HG03097 (cell line): ENCODE measurements around the gene SLC39A3.

Experiments
- ATAC-seq: cut with Tn5 transposase; IDR thresholded peaks from one replicate; pipeline ENCODE4 v1.9.1; 2021; ENCODE audit not compliant: unreplicated experiment, low FRiP score

Gene SLC39A3

GRCh38 chr19:2711172-2711874 is 28.5 kb downstream of the SLC39A3 start:
- peak; percentile 30 for ATAC-seq

- no peak for ATAC-seq
Measured at GRCh38 chr19:2706251-2706650, 33.6 kb downstream of the SLC39A3 start.

GRCh38 chr19:2703691-2704216 is 36.1 kb downstream of the SLC39A3 start:
- no peak for ATAC-seq

GRCh38 chr19:2703077-2703437 is 36.8 kb downstream of the SLC39A3 start:
- no peak for ATAC-seq

GRCh38 chr19:2702170-2703076 is 37.4 kb downstream of the SLC39A3 start, which contains the start of gene GNG7:
Gene GNG7 (minus strand): TSS chr19:2702694. CDS start chr19:2520688, 182,006 bp downstream.
- ATAC-seq, result peak; percentile 73

- no peak for ATAC-seq
Measured at GRCh38 chr19:2701361-2702169, 38.3 kb downstream of the SLC39A3 start.

GRCh38 chr19:2700660-2701360 is 39.0 kb downstream of the SLC39A3 start:
- ATAC-seq, result no peak

GRCh38 chr19:2699413-2700140 is 40.2 kb downstream of the SLC39A3 start:
- no peak for ATAC-seq

- ATAC-seq, result no peak
Measured at GRCh38 chr19:2694196-2694595, 45.6 kb downstream of the SLC39A3 start.

- no peak for ATAC-seq
Measured at GRCh38 chr19:2693492-2694160, 46.2 kb downstream of the SLC39A3 start.

GRCh38 chr19:2691951-2692350 is 47.9 kb downstream of the SLC39A3 start:
- no peak for ATAC-seq

- ATAC-seq, result no peak
Measured at GRCh38 chr19:2690856-2691255, 49.0 kb downstream of the SLC39A3 start.

GRCh38 chr19:2686360-2686759 is 53.5 kb downstream of the SLC39A3 start:
- no peak for ATAC-seq

- no peak for ATAC-seq
Measured at GRCh38 chr19:2685204-2685704, 54.6 kb downstream of the SLC39A3 start.

- ATAC-seq, result no peak
Measured at GRCh38 chr19:2683430-2684003, 56.3 kb downstream of the SLC39A3 start.
